PC-9 (cell line): ENCODE measurements around the gene SLC4A11.

ENCODE experiments used
- CTCF ChIP-seq: fragments of 200-600 bp; sonication (generic); conservative IDR thresholded peaks from 2 replicates; pipeline ENCODE4 v1.6.1; 2017; ENCODE audit warnings: mixed run types, antibody characterized with exemption, mild to moderate bottlenecking, moderate library complexity
- EZH2 ChIP-seq: fragments of 200-600 bp; sonication (generic); IDR thresholded peaks from 2 replicates; pipeline ENCODE4 v1.8.0; 2017; ENCODE audit warnings: antibody characterized with exemption, low read depth

GRCh38 chr20:3251806-3252205 is 12.8 kb upstream of the SLC4A11 start:
- no peak for TF ChIP-seq CTCF
- no peak for TF ChIP-seq EZH2
